GM19452 (cell line): ENCODE data around the gene DOCK10.

Experiments used
- ATAC-seq: cut with Tn5 transposase; IDR thresholded peaks from one replicate; pipeline ENCODE4 v1.9.1; 2021; ENCODE audit not compliant: unreplicated experiment

The DOCK10 gene

DNA sequence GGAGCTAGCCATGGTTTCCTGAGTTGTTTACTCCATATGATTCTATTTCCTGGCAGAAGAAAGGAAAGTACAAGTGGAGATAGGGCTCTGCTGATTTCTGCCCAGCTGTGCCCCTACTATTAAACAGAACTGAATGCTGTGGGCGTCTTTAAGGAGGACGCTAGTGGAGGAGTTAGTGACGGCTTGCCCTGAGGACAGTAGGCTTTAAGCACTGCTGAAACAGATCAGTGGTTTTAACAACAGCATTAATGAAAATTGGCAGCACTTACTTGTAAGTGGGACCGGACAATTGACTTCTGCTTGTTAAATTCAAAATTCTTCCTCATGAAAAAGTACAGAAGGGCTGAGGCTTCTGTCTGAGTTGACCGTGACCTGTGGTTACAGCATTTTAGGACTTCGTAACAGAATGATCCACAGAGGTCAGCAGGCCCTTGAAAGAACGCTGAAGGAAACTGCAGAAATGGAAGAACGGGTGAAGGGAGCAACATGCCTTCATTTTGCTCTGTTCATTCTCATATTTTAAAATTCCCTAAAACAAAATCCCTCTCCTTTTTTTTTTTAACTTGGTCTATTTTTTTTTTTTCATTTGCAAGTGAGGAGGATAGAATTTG lies 245.5 kb downstream of the DOCK10 start:
- no peak for ATAC-seq

DNA sequence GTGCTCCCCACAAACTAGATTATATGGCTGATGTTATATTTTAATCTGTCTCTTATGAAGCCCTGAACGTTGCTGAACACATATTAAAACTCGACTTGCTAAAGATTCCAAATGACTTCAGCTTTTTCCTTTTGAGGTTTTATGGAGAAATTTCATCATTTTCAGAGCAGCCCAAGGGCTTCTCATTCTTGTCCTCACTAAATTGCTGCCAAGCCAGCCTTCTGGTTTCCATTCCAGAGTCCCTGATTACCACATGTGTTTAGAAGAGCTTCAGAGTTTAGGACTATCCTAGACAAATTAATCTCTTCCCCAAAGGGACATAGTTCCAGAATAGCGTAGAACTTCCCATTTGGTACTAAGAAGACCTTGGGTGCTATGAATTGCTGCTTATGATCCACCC lies 248.3 kb downstream of the DOCK10 start:
- ATAC-seq: no peak

DNA sequence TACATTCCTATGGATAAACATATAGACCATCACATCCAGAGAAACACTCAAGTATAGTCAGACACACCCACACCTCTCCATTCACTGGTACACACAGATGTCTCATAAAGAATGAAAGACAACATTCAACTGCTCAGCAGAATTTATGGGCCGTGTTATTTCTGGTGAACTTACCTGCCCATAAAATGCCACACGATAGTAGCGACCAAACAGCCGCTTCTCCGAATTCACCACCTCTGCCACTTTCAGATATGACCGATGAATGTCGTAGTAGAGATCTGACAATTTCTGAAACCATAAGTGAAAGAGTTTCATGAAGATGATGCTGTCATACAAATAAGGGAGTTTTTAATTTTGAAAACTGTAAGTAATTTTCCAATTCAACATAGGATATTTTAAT lies 255.4 kb downstream of the DOCK10 start:
- no peak for ATAC-seq

DNA sequence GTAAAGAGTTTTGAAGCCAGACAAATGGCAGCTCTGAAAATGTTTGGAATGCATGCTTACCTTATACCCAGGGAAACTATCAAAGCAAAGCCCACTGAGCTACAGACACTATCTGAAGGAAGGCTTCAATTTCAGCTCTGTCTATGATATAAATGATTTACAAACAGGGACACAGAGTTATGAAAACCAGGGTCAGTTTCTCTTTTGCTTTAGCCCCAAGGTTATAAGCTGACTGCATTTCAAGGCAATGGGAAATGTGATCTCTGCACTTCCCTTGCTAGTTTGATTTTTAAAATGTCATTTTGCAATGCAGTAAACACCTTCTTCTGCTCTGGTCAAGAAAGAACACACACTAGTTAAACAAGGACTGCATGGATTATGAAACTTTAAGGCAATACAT lies 260.9 kb downstream of the DOCK10 start:
- no peak for ATAC-seq

DNA sequence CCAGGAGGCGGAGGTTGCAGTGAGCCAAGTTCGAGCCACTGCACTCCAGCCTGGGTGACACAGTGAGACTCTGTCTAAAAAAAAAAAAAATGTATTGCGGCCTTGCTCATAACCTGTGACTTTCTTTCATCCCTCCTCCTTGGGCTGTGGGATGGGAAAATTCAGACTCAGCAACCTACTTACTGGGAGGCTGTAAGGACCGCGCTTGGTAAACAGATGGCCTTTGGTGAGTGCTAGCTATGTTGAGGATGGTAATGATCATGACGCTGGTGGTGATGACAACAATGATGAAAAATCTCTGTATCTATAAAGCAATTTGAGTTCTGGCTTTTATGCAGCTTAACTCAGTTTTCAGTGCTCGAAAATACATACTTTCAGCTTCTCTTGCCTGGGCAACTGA lies 261.4 kb downstream of the DOCK10 start:
- no peak for ATAC-seq

DNA sequence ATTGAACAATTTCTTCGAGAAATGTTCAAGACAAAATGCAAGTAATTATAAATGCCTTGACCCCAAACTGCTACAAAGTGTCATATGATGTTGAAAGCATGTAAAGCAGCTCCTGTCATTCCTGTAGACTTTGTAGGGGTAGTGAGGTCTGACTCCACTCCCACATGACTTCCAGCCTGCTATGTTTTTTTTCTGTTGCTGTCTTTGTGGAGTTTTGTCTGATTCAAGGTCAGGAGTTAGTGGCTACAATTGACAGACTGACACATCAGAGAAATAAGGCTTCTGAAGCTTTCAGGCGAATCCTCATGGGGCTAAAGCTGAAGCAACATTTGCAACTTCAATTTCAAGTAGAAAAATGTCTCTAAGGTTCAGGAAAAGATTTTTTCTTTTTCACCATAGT lies 262.2 kb downstream of the DOCK10 start:
- ATAC-seq: no peak

DNA sequence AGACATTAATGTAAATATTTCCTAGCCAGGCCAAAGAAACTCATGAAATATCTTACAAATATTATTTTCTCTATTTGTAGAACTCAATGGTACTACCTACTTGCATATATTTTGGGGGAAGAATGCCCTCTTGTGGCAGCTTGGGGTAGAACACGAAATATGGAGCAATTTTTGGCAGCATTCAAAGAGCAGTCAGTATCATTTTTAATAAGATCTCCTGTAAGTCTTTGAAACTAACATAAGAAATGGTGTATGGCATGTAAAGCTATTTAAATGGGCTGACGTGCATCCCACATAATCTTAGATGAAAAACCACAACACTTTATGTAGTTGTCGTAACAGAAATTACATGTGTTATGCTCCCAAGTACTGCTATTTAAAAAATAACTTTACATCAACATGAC lies 263.8 kb downstream of the DOCK10 start:
- ATAC-seq: peak; percentile 62

DNA sequence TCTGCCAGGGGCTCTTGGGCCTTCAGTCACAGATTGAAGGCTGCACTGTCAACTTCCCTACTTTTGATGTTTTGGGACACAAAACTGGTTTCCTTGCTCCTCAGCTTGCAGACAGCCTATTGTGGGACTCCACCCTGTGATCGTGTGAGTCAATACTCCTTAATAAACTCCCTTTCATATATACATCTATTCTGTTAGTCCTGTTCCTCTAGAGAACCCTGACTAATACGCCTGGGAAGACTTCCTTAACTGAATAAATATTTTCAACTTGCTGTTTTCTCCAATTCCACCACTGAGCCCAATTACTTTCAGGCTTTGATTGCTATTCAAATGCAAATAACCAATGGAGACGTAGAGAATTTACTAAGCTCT lies 264.7 kb downstream of the DOCK10 start:
- no peak for ATAC-seq

DNA sequence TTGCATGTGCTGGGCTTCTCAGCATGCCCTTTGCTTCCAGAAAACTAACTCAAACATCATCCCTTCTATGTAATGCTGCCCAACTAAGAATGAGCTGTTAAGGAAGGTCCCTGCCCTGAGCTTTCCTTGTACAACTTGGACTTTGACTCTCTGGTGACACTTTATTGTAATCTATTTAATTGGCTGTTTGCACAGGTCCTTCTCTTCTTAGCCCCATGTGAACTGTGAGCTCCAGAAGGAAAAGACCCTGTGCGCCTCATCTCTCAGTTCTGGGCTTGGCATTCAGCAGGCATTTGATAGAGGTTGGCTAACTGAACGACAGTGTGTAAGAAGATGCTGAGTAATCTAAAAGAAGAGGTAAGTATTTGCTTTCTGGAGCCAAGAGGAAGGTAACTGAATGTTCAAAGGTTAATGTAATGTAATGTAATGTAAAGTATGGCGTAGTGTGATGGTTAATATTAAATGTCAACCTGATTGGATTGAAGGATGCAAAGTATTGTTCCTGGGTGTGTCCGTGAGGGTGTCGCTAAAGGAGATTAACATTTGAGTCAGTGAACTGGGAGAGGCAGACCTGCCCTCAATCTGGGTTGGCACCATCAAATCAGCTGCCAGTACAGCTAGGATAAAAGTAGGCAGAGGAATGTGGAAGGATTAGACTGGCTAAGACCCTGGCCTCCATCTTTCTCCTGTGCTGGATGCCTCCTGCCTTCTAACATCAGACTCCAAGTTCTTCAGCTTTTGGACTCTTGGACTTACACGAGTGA lies 265.3 kb downstream of the DOCK10 start:
- no peak for ATAC-seq

DNA sequence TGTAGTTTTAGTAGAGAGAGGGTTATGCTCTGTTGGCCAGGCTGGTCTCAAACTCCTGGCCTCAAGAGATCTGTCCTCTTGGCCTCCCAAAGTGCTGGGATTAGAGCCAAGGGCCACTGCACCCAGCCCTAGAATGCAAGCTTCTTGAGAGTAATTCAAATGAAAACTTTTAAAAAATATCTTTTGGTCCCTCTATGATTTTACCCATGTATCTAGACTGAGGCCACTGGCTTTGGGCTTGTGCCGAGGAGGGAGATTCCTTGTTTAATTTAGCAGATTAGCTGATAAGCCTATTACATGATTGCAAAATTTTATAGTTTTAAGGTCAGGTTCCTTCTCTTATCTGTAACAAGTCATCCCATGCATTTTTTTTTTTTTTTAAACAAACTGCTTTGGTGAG lies 266.6 kb downstream of the DOCK10 start:
- ATAC-seq: no peak

DNA sequence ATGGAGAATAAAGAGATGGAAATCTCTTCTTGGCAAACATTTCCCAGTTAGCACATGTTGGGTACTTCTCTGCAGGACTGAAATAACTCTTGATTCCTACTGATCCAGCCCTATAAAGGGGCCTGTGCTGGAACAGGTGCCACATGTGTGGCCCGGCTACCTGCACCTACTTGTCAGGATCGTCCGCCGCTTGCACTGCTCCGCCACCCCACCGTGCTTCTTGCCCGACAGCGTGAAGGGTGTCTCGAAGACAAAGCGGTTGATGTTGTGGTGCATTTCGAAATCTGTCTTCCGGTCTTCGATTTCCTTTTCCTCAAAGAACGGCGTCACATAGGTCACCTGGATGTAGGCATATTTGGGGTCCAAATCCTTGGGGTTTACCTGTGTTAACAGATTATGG lies 267.5 kb downstream of the DOCK10 start:
- ATAC-seq: no peak

DNA sequence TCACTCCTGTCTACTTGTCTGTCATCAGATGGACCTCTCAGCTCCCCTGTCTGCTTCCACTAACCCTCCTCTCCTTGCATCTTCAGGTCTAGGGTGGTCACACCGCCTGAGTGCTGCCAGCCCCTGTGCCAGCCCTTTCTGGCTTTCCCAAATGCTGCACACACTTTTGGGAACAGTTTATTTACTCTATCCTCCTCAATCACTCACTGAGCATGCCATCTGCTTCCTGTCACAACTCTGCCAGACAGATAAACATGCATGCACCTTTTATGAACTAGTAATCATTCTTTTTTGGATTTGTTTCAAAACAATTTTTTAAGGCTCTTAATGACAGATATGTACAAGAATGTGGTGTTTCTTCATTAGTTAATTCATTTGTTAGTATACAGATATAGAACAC lies 269.8 kb downstream of the DOCK10 start:
- no peak for ATAC-seq

DNA sequence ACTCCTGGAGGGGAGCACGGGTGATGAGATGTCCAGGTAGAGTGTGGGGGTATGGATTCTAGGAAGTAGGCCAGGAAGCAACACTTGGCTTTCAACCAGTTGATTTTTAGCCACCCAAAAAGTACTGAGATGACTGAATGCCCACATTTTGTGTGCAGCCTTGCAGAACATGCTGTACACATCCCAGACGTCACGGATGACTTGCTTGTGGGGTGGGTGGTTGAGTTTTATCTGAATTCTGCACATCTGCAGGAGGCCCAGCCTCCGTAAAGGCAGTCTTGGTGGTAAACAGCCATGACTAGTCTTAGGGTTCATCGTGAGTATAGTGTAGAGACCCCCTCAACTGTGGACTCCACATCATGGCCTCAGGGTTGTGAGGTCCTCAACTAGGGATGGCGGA lies 272.8 kb downstream of the DOCK10 start:
- ATAC-seq: no peak

DNA sequence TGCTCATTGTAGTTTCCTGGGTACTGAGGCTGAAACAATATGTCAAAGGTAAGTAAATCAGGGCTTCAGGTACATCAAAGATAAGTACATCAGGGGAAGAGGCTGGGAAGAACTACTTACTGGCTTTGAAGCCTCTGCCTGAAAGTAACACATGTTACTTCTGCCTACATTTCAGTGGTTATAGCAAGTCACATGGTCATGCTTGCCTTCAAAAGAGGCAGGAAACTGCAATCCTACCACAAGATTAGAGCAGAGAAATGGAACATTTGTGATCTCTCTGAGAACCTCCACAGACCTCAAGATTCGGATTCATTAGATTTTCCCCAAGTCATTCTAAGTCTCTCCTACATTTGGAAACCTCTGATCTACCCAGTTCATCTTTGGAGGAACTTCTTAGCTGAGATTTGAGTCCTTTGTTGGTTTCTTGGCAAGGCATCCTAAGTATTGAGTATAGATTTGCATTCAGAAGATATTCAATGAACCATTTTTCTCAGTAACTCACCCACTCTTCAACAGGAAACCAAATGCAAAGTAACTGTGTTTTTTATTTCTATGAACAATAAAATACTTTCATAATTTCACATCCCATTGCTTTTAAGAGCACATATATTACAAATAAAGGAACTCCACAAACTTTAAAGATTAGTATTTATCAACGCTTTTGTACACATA lies 277.6 kb downstream of the DOCK10 start:
- peak; percentile 79 for ATAC-seq

DNA sequence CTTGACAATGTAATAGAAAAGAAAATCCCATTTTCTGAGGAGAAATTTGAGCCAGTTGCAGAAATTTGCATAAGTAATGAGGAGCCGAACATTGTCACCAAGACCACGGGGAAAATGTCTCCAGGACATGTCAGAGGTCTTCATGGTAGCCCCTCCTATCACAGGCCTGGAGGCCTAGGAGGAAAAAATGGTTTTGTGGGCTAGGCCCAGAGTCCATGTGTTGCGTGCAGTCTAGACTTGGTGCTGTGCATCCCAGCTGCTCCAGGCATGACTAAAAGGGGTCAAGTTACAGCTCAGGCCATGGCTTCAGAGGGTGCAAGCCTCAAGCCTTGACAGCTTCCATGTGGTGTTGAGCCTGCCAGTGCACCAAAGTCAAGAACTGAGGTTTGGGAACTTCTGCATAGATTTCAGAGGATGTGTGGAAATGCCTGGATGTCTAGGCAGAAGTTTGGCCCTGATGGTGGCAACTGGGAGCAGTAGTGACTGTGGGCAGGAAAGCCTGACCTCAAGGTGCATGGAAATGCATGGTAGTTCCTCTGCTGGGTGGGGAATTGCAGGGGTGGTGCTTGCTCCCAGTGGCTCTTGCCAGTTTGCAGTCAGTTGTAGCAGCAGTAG lies 284.2 kb downstream of the DOCK10 start:
- no peak for ATAC-seq

DNA sequence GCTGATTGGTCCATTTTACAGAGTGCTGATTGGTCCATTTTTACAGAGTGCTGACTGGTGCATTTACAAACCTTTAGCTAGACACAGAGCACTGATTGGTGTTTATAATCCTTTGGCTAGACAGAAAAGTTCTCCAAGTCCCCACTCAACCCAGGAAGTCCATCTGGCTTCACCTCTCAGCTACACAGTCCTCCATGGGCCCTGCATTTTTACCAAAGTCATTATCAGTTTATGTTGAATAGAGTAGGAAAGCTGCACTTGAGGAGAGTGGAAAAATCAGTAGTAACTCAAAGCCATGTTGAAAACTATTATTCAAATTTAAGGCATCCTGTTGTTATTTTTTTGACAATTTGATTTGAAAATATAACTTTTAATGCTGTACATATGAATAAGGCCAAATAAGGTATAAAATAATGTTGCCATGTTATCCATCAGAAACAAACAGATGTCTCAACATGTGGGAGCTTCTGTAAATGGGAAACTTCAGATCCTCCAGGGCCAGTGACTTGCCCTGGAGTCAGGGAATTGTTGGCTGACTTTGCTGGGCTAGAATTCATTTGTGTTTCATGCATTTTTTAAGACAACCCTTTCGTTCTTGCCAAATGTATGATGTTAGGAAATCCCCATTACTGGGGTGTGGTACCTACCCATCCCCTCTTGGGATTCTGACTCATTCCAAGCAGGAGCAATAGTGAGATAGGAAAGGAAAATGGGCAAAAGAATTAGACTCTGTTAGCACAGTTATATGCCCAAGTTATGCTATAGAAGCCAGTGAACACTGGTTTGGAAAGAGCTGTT lies 288.3 kb downstream of the DOCK10 start:
- ATAC-seq: no peak

DNA sequence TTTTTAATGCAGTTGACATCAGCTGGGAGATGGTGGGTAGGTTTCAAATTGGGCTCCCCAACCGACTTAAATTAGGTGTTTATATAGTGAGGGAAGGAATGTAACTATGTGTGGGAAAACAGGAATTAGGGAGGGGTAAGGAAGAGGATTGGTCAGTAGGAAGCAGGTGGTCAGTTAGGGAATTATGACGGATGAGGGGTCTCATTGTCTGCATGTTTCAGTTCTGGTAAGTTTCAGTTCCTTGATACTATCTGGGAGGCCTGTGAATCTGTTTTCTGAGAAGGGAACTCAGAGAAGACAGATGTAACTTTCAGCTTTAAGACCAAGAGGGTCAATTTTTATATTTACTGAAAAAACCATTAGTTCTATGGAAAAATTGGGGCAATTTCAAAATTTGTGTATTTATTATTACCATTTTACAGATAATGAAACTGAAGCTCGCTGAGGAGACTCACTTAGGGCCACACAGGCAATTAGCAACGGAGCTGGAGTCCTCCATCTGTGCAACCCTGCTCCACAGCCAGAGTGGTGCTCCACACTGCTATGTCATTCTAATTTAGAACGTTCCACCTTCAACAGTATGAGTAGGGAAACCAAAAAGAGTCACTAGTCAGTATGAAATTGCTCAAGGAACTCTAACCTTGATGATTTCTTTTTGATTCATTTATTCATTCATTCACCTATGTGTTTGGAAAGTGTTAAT lies 290.1 kb downstream of the DOCK10 start:
- no peak for ATAC-seq

DNA sequence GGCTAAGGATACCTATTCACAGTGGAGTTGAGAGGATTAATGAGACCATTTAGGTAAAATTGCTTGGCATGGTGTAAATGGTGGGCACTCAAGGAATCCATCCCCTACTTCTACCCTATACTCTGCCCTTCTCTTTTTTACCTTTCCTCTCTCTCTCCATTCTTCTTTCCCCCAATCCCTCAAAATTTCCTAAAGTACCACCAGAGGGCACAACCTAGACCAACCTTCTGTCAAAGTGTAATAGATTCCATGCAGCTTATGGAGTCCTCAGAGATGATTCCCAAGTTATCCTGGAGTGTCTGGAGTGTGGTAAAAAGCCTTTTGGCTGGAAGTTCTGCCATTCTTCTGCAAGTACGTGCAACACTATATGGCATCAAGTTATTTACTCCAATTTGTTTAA lies 293.1 kb downstream of the DOCK10 start:
- no peak for ATAC-seq

DNA sequence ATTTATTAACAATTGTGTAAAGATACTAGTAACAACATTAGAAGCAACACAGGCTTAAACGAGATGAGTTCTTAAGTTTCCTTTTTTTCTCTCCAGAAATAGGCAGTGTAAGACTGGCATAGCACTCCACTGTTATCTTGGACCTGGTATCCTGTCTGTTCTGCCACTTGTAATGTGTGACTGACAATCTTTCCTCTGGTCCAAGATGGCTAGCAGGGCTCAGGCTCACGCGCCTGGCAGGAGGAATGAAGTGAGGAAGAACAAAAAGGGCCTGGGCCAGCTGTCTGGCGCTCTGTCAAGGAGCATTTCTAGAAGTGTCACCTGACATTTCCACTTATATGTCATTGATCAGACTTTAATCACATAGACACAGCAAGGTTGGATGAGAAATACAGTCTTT lies 294.5 kb downstream of the DOCK10 start:
- no peak for ATAC-seq

DNA sequence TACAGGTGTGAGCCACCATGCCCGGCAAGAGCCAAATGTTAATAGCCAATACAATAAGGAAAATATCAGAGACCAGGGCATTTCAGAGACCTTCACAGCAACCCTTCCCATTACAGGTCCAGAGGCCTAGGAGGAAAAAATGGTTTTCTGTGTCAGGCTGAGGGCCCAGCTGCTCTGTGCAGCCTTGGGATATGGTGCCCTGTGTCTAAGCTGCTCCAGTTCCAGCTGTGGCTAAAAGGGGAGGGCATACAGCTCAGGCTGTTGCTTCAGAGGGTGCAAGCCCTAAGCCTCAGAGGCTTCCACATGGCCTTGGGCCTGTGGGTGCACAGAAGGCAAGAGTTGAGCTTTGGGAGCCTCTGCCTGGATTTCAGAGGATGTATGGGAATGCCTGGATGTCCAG lies 306.0 kb downstream of the DOCK10 start:
- no peak for ATAC-seq

DNA sequence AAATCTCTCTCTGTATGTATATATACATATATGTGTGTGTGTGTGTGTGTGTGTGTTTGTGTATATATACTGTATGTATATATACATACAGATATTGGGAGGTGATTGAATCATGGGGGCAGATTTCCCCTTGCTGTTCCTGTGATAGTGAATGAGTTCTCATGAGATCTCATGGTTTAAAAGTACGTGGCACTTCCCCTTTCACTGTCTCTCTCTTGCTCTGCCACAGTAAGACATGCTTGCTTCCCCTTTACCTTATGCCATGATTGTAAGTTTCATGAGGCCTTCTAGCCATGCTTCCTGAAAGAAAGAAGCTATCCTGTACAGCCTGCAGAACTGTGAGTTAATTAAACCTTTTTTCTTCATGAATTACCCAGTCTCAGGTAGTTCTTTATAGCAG lies 307.3 kb downstream of the DOCK10 start:
- ATAC-seq: no peak
